ENCODE results near the gene POLE. TPM values are rescaled to one million over a fixed set of nuclear protein-coding genes. Genes with fewer than 3 reads are reported as not detected.

POLE gene
- total and polyA plus RNA-seq, 2 donors (not counting 1 experiment from before 2014, with no cell fraction given), result 6.2 to 9.6 TPM

DNA sequence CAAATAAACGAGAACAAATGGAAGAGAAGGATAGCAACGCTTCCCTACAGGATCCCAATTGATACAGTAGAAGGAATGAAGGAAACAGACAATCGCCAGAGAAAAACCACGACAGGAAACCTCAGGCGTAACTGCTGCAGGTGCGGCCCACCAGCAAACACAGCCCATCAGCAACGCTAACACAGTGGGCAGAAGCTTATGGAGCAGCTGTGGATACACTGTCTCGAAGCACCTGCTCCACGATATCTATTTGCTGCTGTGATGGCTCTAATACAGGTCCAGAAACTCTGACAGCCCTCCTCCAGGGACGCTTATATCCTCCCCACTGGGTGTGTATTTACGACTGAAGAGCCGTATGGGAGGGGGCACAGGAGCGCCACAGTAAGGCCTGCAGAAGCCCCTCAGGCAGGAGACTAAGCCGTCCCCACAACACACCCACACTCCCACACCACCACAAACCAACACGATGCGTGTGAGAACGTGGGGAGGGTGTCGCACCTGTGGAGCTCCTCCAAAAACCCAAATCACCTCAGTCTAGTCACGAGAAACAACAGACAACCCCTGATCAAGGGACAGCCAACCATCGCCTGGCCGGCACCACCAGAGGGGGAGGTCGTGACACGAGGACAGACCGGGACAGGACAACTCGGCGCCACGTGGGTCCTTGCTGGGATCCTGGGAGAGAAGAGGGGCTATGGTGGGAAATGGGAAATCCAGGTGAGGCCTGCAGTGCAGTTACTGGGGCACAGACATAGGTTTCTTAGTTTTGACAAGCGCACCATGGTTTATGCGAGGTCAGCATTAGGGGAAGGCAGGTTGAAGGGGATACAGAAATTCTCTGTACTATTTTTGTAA lies 24.0 kb downstream of the POLE start:
- peaks cover 25% of the 10 kb centered on the region for H3K36me3 ChIP-seq (ENCODE audit: control insufficient read depth, insufficient read depth, low read length)

DNA sequence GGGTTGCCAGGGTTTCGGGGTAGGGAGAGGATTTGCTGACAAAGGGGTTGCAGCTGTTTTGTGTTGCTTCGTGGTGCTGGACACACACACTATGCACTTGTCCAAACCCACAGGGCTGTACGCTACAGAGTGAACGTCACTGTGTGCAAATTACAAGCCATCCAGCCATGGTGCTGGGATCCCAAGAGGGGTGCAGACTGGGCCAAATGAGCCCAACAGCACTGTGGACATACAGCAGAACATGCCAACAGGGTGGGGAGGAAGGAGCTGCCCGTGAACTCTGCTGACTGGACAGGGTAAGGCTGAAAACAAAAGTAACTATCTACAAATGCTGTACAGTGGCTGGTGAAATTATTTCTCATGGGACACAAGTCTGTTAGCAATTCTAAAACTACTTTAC lies 25.2 kb downstream of the POLE start:
- no peak overlapping the region for H3K4me2 ChIP-seq (ENCODE audit: extremely low read depth, insufficient read depth, low read length)
- H2AFZ ChIP-seq (ENCODE audit: low read length), result no peak overlapping the region
- no peak overlapping the region for H3K27ac ChIP-seq (ENCODE audit: insufficient read depth, low read length)
- no peak overlapping the region for H3K4me3 ChIP-seq (replicated peaks in 1 of 4; ENCODE audit: control extremely low read depth in 1 of 4, insufficient read depth in 1 of 4, low read depth in 3 of 4, low read length in 4 of 4)
- H3K9me3 ChIP-seq (ENCODE audit: control insufficient read depth, insufficient read depth, low read depth, low read length), result no peaks in the 10 kb centered on the region
- TF ChIP-seq EZH2 (IDR thresholded peaks at IDR 0.05; ENCODE audit: low read length, missing control alignments), result no peak
- TF ChIP-seq, protein P1, sequence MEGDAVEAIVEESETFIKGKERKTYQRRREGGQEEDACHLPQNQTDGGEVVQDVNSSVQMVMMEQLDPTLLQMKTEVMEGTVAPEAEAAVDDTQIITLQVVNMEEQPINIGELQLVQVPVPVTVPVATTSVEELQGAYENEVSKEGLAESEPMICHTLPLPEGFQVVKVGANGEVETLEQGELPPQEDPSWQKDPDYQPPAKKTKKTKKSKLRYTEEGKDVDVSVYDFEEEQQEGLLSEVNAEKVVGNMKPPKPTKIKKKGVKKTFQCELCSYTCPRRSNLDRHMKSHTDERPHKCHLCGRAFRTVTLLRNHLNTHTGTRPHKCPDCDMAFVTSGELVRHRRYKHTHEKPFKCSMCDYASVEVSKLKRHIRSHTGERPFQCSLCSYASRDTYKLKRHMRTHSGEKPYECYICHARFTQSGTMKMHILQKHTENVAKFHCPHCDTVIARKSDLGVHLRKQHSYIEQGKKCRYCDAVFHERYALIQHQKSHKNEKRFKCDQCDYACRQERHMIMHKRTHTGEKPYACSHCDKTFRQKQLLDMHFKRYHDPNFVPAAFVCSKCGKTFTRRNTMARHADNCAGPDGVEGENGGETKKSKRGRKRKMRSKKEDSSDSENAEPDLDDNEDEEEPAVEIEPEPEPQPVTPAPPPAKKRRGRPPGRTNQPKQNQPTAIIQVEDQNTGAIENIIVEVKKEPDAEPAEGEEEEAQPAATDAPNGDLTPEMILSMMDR (conservative IDR thresholded peaks at IDR 0.05 in 1 of 2, IDR thresholded peaks at IDR 0.05 in 1 of 2; ENCODE audit: low read depth in 1 of 2, low read length in 2 of 2), result no peak
- no peak overlapping the region for H3K9ac ChIP-seq (ENCODE audit: insufficient read depth, low read length)
- no peaks in the 10 kb centered on the region for H4K20me1 ChIP-seq (ENCODE audit: control insufficient read depth, extremely low read depth, insufficient read depth, low read length)
- no peaks in the 10 kb centered on the region for H3K4me1 ChIP-seq (ENCODE audit: control insufficient read depth, extremely low read depth, insufficient read depth, low read length)
- no peak for DNase-seq (ENCODE audit: low read depth in 2 of 2)
- no peaks in the 10 kb centered on the region for H3K79me2 ChIP-seq (ENCODE audit: control insufficient read depth, insufficient read depth, low read length)
- H3K36me3 ChIP-seq (ENCODE audit: control insufficient read depth, insufficient read depth, low read length), result peaks cover 23% of the 10 kb centered on the region
- H3K27me3 ChIP-seq (ENCODE audit: control insufficient read depth, insufficient read depth, low read length), result no peaks in the 10 kb centered on the region

More for the DNA sequence above, 24.0 kb downstream of the POLE start:
- no peak overlapping the region for H3K9ac ChIP-seq (ENCODE audit: insufficient read depth, low read length)
- H2AFZ ChIP-seq (ENCODE audit: low read length), result no peak overlapping the region
- no peaks in the 10 kb centered on the region for H3K79me2 ChIP-seq (ENCODE audit: control insufficient read depth, insufficient read depth, low read length)
- no peak overlapping the region for H3K4me2 ChIP-seq (ENCODE audit: extremely low read depth, insufficient read depth, low read length)
- H3K27ac ChIP-seq (ENCODE audit: insufficient read depth, low read length), result no peak overlapping the region
- no peak for TF ChIP-seq EZH2 (IDR thresholded peaks at IDR 0.05; ENCODE audit: low read length, missing control alignments)
- TF ChIP-seq, protein P1 (conservative IDR thresholded peaks at IDR 0.05 in 1 of 2, IDR thresholded peaks at IDR 0.05 in 1 of 2; ENCODE audit: low read depth in 1 of 2, low read length in 2 of 2), result no peak
- no peak for DNase-seq (ENCODE audit: low read depth in 2 of 2)
- no peaks in the 10 kb centered on the region for H3K4me1 ChIP-seq (ENCODE audit: control insufficient read depth, extremely low read depth, insufficient read depth, low read length)
- H3K27me3 ChIP-seq (ENCODE audit: control insufficient read depth, insufficient read depth, low read length), result no peaks in the 10 kb centered on the region
- no peak overlapping the region for H3K4me3 ChIP-seq (replicated peaks in 1 of 4; ENCODE audit: control extremely low read depth in 1 of 4, insufficient read depth in 1 of 4, low read depth in 3 of 4, low read length in 4 of 4)
- no peaks in the 10 kb centered on the region for H3K9me3 ChIP-seq (ENCODE audit: control insufficient read depth, insufficient read depth, low read depth, low read length)
- H4K20me1 ChIP-seq (ENCODE audit: control insufficient read depth, extremely low read depth, insufficient read depth, low read length), result no peaks in the 10 kb centered on the region

DNA sequence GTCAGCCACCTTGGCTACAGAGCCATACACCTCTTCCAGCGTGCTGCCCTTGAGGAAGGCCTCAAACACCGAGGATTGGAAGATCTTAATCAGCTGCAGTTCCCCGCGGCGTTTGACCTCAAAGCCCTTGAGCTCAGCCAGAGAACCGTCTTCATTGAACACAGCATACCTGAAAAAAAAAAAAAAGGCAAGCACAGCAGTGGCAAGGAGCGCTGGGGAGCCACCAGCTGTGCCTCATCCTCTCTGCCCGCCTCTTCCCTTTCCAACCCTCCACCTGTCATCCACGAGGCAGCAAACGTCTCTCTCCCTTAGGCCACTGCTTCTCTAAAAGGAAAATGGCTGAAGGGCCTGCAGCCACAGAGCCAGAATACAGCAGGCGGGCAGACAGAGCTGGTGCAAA lies 26.1 kb downstream of the POLE start:
- H4K20me1 ChIP-seq (ENCODE audit: control insufficient read depth, extremely low read depth, insufficient read depth, low read length), result no peaks in the 10 kb centered on the region
- peaks cover 21% of the 10 kb centered on the region for H3K36me3 ChIP-seq (ENCODE audit: control insufficient read depth, insufficient read depth, low read length)
- H3K9me3 ChIP-seq (ENCODE audit: control insufficient read depth, insufficient read depth, low read depth, low read length), result no peaks in the 10 kb centered on the region
- H3K4me1 ChIP-seq (ENCODE audit: control insufficient read depth, extremely low read depth, insufficient read depth, low read length), result no peaks in the 10 kb centered on the region
- no peaks in the 10 kb centered on the region for H3K79me2 ChIP-seq (ENCODE audit: control insufficient read depth, insufficient read depth, low read length)
- no peak overlapping the region for H3K4me3 ChIP-seq (replicated peaks in 1 of 4; ENCODE audit: control extremely low read depth in 1 of 4, insufficient read depth in 1 of 4, low read depth in 3 of 4, low read length in 4 of 4)
- H3K9ac ChIP-seq (ENCODE audit: insufficient read depth, low read length), result no peak overlapping the region
- TF ChIP-seq, protein P1 (conservative IDR thresholded peaks at IDR 0.05 in 1 of 2, IDR thresholded peaks at IDR 0.05 in 1 of 2; ENCODE audit: low read depth in 1 of 2, low read length in 2 of 2), result no peak
- no peak for TF ChIP-seq EZH2 (IDR thresholded peaks at IDR 0.05; ENCODE audit: low read length, missing control alignments)
- no peak for DNase-seq (ENCODE audit: low read depth in 2 of 2)
- H3K27ac ChIP-seq (ENCODE audit: insufficient read depth, low read length), result no peak overlapping the region
- no peak overlapping the region for H2AFZ ChIP-seq (ENCODE audit: low read length)
- H3K27me3 ChIP-seq (ENCODE audit: control insufficient read depth, insufficient read depth, low read length), result no peaks in the 10 kb centered on the region
- H3K4me2 ChIP-seq (ENCODE audit: extremely low read depth, insufficient read depth, low read length), result no peak overlapping the region

All from fibroblast of lung (primary cell).